Caco-2 (cell line): ENCODE measurements around the gene SPATS2L. TPM values are rescaled to one million over a fixed set of nuclear protein-coding genes. Genes with fewer than 3 reads are reported as not detected.

Experiments used
- BruUV-seq: library from RNA; stranded (reverse); fragments of 400-500 nt; replicated peaks from 2 replicates; lab custom pipeline; 2021; lab: Mats Ljungman, UMichigan
- CTCF ChIA-PET: fragments of 300-600 bp; sonication (Branson Sonifier 250); formaldehyde crosslinking; loops from one replicate; lab custom pipeline; 2022; ENCODE audit warnings: antibody characterized with exemption; lab: Charles Lee
- POLR2A ChIA-PET: fragments of 300-600 bp; sonication (Branson Sonifier 250); formaldehyde crosslinking; loops from one replicate; lab custom pipeline; 2022; ENCODE audit warnings: antibody characterized with exemption; lab: Charles Lee
- DNase-seq, 2 experiments: peaks; one replicate each; pipeline versions ENCODE4 v3.0.0 to v3.0.0-alpha.2; 2020 to 2022
- H3K27me3 ChIP-seq: replicated peaks from 2 replicates; pipeline ENCODE4 v1.6.0; 2011; ENCODE audit warnings: low read length; ENCODE audit not compliant: control insufficient read depth, insufficient read depth
- H3K36me3 ChIP-seq: 2 replicates; pipeline ENCODE4 v1.5.1; 2011; ENCODE audit warnings: low read length; ENCODE audit not compliant: control insufficient read depth, insufficient read depth
- H3K4me1 ChIP-seq: fragments of 250-450 bp; sonication (Bioruptor Pico); 2 replicates; pipeline ENCODE4 v1.5.1; 2020; ENCODE audit warnings: mild to moderate bottlenecking
- H3K4me3 ChIP-seq: 2 replicates; pipeline ENCODE4 v1.5.1; 2011; ENCODE audit warnings: low read depth, mild to moderate bottlenecking, control low read depth, low read length
- H3K9me3 ChIP-seq: fragments of 250-450 bp; sonication (Bioruptor Pico); 2 replicates; pipeline ENCODE4 v1.5.1; 2020; ENCODE audit warnings: mild to moderate bottlenecking, moderate library complexity
- H3K27ac Mint-ChIP-seq: one replicate; pipeline ENCODE4 v1.8.0; 2022; ENCODE audit warnings: mixed read lengths; ENCODE audit not compliant: unreplicated experiment
- H3K27me3 Mint-ChIP-seq: one replicate; pipeline ENCODE4 v1.8.0; 2022; ENCODE audit warnings: mixed read lengths; ENCODE audit not compliant: insufficient read depth, unreplicated experiment
- H3K36me3 Mint-ChIP-seq: one replicate; pipeline ENCODE4 v1.8.0; 2022; ENCODE audit warnings: mild to moderate bottlenecking, mixed read lengths; ENCODE audit not compliant: insufficient read depth, unreplicated experiment
- H3K4me1 Mint-ChIP-seq: one replicate; pipeline ENCODE4 v1.8.0; 2022; ENCODE audit warnings: low read depth, mixed read lengths; ENCODE audit not compliant: unreplicated experiment
- H3K4me3 Mint-ChIP-seq: one replicate; pipeline ENCODE4 v1.8.0; 2022; ENCODE audit warnings: mild to moderate bottlenecking, moderate library complexity, mixed read lengths; ENCODE audit not compliant: unreplicated experiment
- H3K9me3 Mint-ChIP-seq: one replicate; pipeline ENCODE4 v1.8.0; 2022; ENCODE audit warnings: mixed read lengths; ENCODE audit not compliant: unreplicated experiment
- CTCF ChIP-seq, 2 experiments: fragments of 200-600 bp in 1 of 2; IDR thresholded peaks; 1 replicate in 1 of 2; 2 replicates in 1 of 2; pipeline versions ENCODE4 v1.5.1 to v1.8.0; 2011 to 2022; ENCODE audit warnings: antibody characterized with exemption in 1 of 2, control low read depth in 1 of 2, inconsistent platforms in 1 of 2, low read depth in 1 of 2, low read length in 1 of 2, mild to moderate bottlenecking in 1 of 2, moderate library complexity in 1 of 2; ENCODE audit not compliant: insufficient read depth in 1 of 2, severe bottlenecking in 1 of 2, unreplicated experiment in 1 of 2
- intact Hi-C: fragments of 100-400 bp; cut with micrococcal nuclease; formaldehyde crosslinking; loops from one replicate; pipeline ENCODE4 v1.10.0; 2022; ENCODE audit not compliant: unreplicated experiment
- total RNA-seq: library from RNA; stranded (reverse); gene quantifications from 2 replicates; pipeline ENCODE4 v1.2.3, GENCODE V29; 2022

SPATS2L gene
- total RNA-seq, 1 experiment from 2014 or later = 196 TPM

- ChIA-PET POLR2A (no interaction called here), CTCF (no interaction called here)
- H3K4me3 Mint-ChIP-seq = no peak overlapping the region
- BruUV-seq = no TSS peak
- peaks cover 3% of the 10 kb centered on the region for H3K4me1 Mint-ChIP-seq
- H3K27me3 Mint-ChIP-seq = no peaks in the 10 kb centered on the region
- Histone ChIP-seq H3K9me3 (no peaks in the 10 kb centered on the region), H3K27me3 (no peaks in the 10 kb centered on the region), H3K36me3 (no peaks in the 10 kb centered on the region), H3K4me3 (no peak overlapping the region), H3K4me1 (no peaks in the 10 kb centered on the region)
- DNase-seq = no peak
- peaks cover 5% of the 10 kb centered on the region for H3K9me3 Mint-ChIP-seq
- no peak overlapping the region for H3K27ac Mint-ChIP-seq
- H3K36me3 Mint-ChIP-seq = peaks cover 4% of the 10 kb centered on the region
- TF ChIP-seq CTCF (IDR thresholded peaks at IDR 0.05; ENCODE audit: insufficient read depth in 1 of 2, low read depth in 1 of 2, low read length in 1 of 2, severe bottlenecking in 1 of 2, unreplicated experiment in 1 of 2) = no peak
- intact Hi-C loops = no loop called here
These were observed 34.2 kb upstream of the SPATS2L start for GRCh38 chr2:200272320-200272719.

- no peak overlapping the region for H3K4me3 Mint-ChIP-seq
- H3K4me1 Mint-ChIP-seq = peaks cover 6% of the 10 kb centered on the region
- H3K27me3 Mint-ChIP-seq = no peaks in the 10 kb centered on the region
- Histone ChIP-seq H3K36me3 (no peaks in the 10 kb centered on the region), H3K9me3 (no peaks in the 10 kb centered on the region), H3K27me3 (no peaks in the 10 kb centered on the region), H3K4me1 (peaks cover 8% of the 10 kb centered on the region), H3K4me3 (no peak overlapping the region)
- peaks cover 14% of the 10 kb centered on the region for H3K9me3 Mint-ChIP-seq
- H3K36me3 Mint-ChIP-seq = no peaks in the 10 kb centered on the region
- CTCF ChIA-PET = no interaction called here
- intact Hi-C loops = no loop called here
- no TSS peak for BruUV-seq
- no peak for DNase-seq
- no peak for TF ChIP-seq CTCF (IDR thresholded peaks at IDR 0.05; ENCODE audit: insufficient read depth in 1 of 2, low read depth in 1 of 2, low read length in 1 of 2, severe bottlenecking in 1 of 2, unreplicated experiment in 1 of 2)
- POLR2A ChIA-PET = no interaction called here
- no peak overlapping the region for H3K27ac Mint-ChIP-seq
These were observed 32.1 kb upstream of the SPATS2L start for GRCh38 chr2:200274116-200275075.

- H3K9me3 ChIP-seq = no peaks in the 10 kb centered on the region
- H3K36me3 ChIP-seq = no peaks in the 10 kb centered on the region
- Mint-ChIP-seq H3K4me1 (peaks cover 6% of the 10 kb centered on the region), H3K27me3 (no peaks in the 10 kb centered on the region), H3K4me3 (no peak overlapping the region), H3K9me3 (peaks cover 14% of the 10 kb centered on the region), H3K36me3 (no peaks in the 10 kb centered on the region), H3K27ac (no peak overlapping the region)
- CTCF ChIA-PET = no interaction called here
- POLR2A ChIA-PET = no interaction called here
- H3K4me1 ChIP-seq = peaks cover 8% of the 10 kb centered on the region
- intact Hi-C loops = no loop called here
- no TSS peak for BruUV-seq
- H3K27me3 ChIP-seq = no peaks in the 10 kb centered on the region
- no peak for TF ChIP-seq CTCF (IDR thresholded peaks at IDR 0.05; ENCODE audit: insufficient read depth in 1 of 2, low read depth in 1 of 2, low read length in 1 of 2, severe bottlenecking in 1 of 2, unreplicated experiment in 1 of 2)
- no peak overlapping the region for H3K4me3 ChIP-seq
- DNase-seq = no peak
These were observed 31.0 kb upstream of the SPATS2L start for GRCh38 chr2:200275295-200276013.
